Astrocyte (in vitro differentiated cells and primary cell): ENCODE results near the gene PPP1R14B. TPM values are rescaled to one million over a fixed set of nuclear protein-coding genes. Genes with fewer than 3 reads are reported as not detected.

ENCODE experiments used
- DNase-seq: peaks from one replicate; pipeline ENCODE4 v3.0.0-alpha.2; 2010; ENCODE audit warnings: low read depth
- FAIRE-seq: peaks from 2 replicates; lab custom pipeline; 2011; peaks lifted over from hg19 to GRCh38; lab: Jason Lieb, UNC
- H2AFZ ChIP-seq: 2 replicates; pipeline ENCODE4 v1.6.0; 2012; ENCODE audit warnings: low read depth, low read length, inconsistent platforms
- H3K27ac ChIP-seq: 2 replicates; pipeline ENCODE4 v1.5.1; 2011; ENCODE audit warnings: low read depth, low read length, inconsistent platforms
- H3K27me3 ChIP-seq: 2 replicates; pipeline ENCODE4 v1.6.0; 2011; ENCODE audit warnings: low read length, inconsistent platforms; ENCODE audit not compliant: insufficient read depth
- H3K36me3 ChIP-seq: 2 replicates; pipeline ENCODE4 v1.5.1; 2011; ENCODE audit warnings: low read length, inconsistent platforms; ENCODE audit not compliant: insufficient read depth
- H3K4me1 ChIP-seq: 2 replicates; pipeline ENCODE4 v1.5.1; 2011; ENCODE audit warnings: low read length, inconsistent platforms; ENCODE audit not compliant: insufficient read depth
- H3K4me2 ChIP-seq: 2 replicates; pipeline ENCODE4 v1.6.0; 2012; ENCODE audit warnings: low read length, inconsistent platforms
- H3K4me3 ChIP-seq: 2 replicates; pipeline ENCODE4 v1.5.1; 2011; ENCODE audit warnings: low read depth, mild to moderate bottlenecking, low read length, inconsistent platforms; ENCODE audit not compliant: insufficient read depth
- H3K79me2 ChIP-seq: 2 replicates; pipeline ENCODE4 v1.6.0; 2012; ENCODE audit warnings: mild to moderate bottlenecking, low read length, inconsistent platforms; ENCODE audit not compliant: insufficient read depth
- H3K9ac ChIP-seq: 2 replicates; pipeline ENCODE4 v1.6.0; 2012; ENCODE audit warnings: mild to moderate bottlenecking, low read length, inconsistent platforms
- H3K9me3 ChIP-seq: 2 replicates; pipeline ENCODE4 v1.5.1; 2012; ENCODE audit warnings: low read depth, mild to moderate bottlenecking, low read length, inconsistent platforms; ENCODE audit not compliant: insufficient read depth
- H4K20me1 ChIP-seq: 2 replicates; pipeline ENCODE4 v1.6.0; 2012; ENCODE audit warnings: low read length, inconsistent platforms; ENCODE audit not compliant: insufficient read depth
- H3K27ac Mint-ChIP-seq: one replicate; pipeline ENCODE4 v1.8.0; 2021; ENCODE audit warnings: mild to moderate bottlenecking, mixed read lengths; ENCODE audit not compliant: unreplicated experiment
- H3K27me3 Mint-ChIP-seq: one replicate; pipeline ENCODE4 v1.8.0; 2021; ENCODE audit warnings: low read depth, mixed read lengths; ENCODE audit not compliant: unreplicated experiment
- H3K36me3 Mint-ChIP-seq: one replicate; pipeline ENCODE4 v1.8.0; 2021; ENCODE audit warnings: low read depth, mixed read lengths; ENCODE audit not compliant: unreplicated experiment
- H3K4me1 Mint-ChIP-seq: one replicate; pipeline ENCODE4 v1.8.0; 2021; ENCODE audit warnings: low read depth, mixed read lengths; ENCODE audit not compliant: unreplicated experiment
- H3K4me3 Mint-ChIP-seq: one replicate; pipeline ENCODE4 v1.8.0; 2021; ENCODE audit warnings: mild to moderate bottlenecking, moderate library complexity, mixed read lengths; ENCODE audit not compliant: unreplicated experiment
- H3K9me3 Mint-ChIP-seq: one replicate; pipeline ENCODE4 v1.8.0; 2021; ENCODE audit warnings: mild to moderate bottlenecking, mixed read lengths; ENCODE audit not compliant: unreplicated experiment
- CTCF ChIP-seq: IDR thresholded peaks from 2 replicates; pipeline ENCODE4 v1.5.1; 2011; ENCODE audit warnings: low read depth, mild to moderate bottlenecking, inconsistent platforms, low read length, moderate library complexity; ENCODE audit not compliant: insufficient read depth
- EZH2 ChIP-seq: IDR thresholded peaks from 2 replicates; pipeline ENCODE4 v1.6.1; 2012; ENCODE audit warnings: mild to moderate bottlenecking, low read length, inconsistent platforms; ENCODE audit not compliant: insufficient read depth
- total RNA-seq: library from RNA; stranded (reverse); gene quantifications from 2 replicates; pipeline ENCODE4 v1.2.1, GENCODE V29; 2021

Gene PPP1R14B
- total RNA-seq, 1 donor from 2014 or later: 370 TPM

- Mint-ChIP-seq H3K4me1 (peaks cover 10% of the 10 kb centered on the region), H3K4me3 (peak within 1 kb of the TSS; percentile 85), H3K27me3 (no peaks in the 10 kb centered on the region), H3K9me3 (no peaks in the 10 kb centered on the region), H3K36me3 (no peaks in the 10 kb centered on the region), H3K27ac (peak within 1 kb of the TSS; percentile 53)
- Histone ChIP-seq H3K27me3 (no peaks in the 10 kb centered on the region), H3K27ac (peak within 1 kb of the TSS; percentile 56), H2AFZ (peak within 1 kb of the TSS; percentile 84), H3K4me2 (peak within 1 kb of the TSS; percentile 100), H3K79me2 (peaks cover 31% of the 10 kb centered on the region), H3K9ac (peak within 1 kb of the TSS; percentile 85), H4K20me1 (peaks cover 6% of the 10 kb centered on the region), H3K36me3 (no peaks in the 10 kb centered on the region), H3K9me3 (no peaks in the 10 kb centered on the region), H3K4me3 (peak within 1 kb of the TSS; percentile 74), H3K4me1 (peaks cover 32% of the 10 kb centered on the region)
- no peak for TF ChIP-seq EZH2
- TF ChIP-seq CTCF: no peak
- DNase-seq: peak; percentile 76
- no peak for FAIRE-seq
Observed at GRCh38 chr11:64230171-64230984, 16.4 kb downstream of the PPP1R14B start, which contains the start of gene DNAJC4. Gene DNAJC4, plus strand, starts transcription at chr11:64230548. Its CDS starts 307 bp downstream, at chr11:64230855.

- Histone ChIP-seq H3K79me2 (peaks cover 32% of the 10 kb centered on the region), H3K27me3 (no peaks in the 10 kb centered on the region), H3K9ac (peak overlapping the region; percentile 85), H4K20me1 (peaks cover 3% of the 10 kb centered on the region), H3K4me3 (peak overlapping the region; percentile 74), H3K4me1 (peaks cover 31% of the 10 kb centered on the region), H3K4me2 (peak overlapping the region; percentile 100), H3K36me3 (no peaks in the 10 kb centered on the region), H3K27ac (no peak overlapping the region), H2AFZ (peak overlapping the region; percentile 57), H3K9me3 (no peaks in the 10 kb centered on the region)
- Mint-ChIP-seq H3K9me3 (no peaks in the 10 kb centered on the region), H3K36me3 (no peaks in the 10 kb centered on the region), H3K27ac (peak overlapping the region; percentile 53), H3K4me3 (peak overlapping the region; percentile 85), H3K27me3 (no peaks in the 10 kb centered on the region), H3K4me1 (peaks cover 11% of the 10 kb centered on the region)
- FAIRE-seq (no peak), DNase-seq (no peak)
- TF ChIP-seq CTCF (no peak), EZH2 (no peak)
Observed at GRCh38 chr11:64229744-64230170, 17.0 kb downstream of the PPP1R14B start.
